Loucy (cell line): Measurements from ENCODE around the gene MCOLN1.

ENCODE experiments used
- H2AFZ ChIP-seq: fragments of 200-600 bp; sonication (generic); 2 replicates; pipeline ENCODE4 v1.6.0; 2016; ENCODE audit warnings: antibody characterized with exemption, mild to moderate bottlenecking, low read length, moderate library complexity
- H3F3A ChIP-seq: fragments of 200-600 bp; 2 replicates; pipeline ENCODE4 v1.6.0; 2016; ENCODE audit warnings: antibody characterized with exemption, low read depth, mild to moderate bottlenecking
- H3K27me3 ChIP-seq: fragments of 200-600 bp; sonication (generic); 2 replicates; pipeline ENCODE4 v1.6.1; 2014; ENCODE audit warnings: low read length, mild to moderate bottlenecking; ENCODE audit not compliant: insufficient read depth, poor library complexity, severe bottlenecking
- H3K36me3 ChIP-seq: fragments of 200-600 bp; sonication (generic); 2 replicates; pipeline ENCODE4 v1.6.1; 2016; ENCODE audit warnings: low read length; ENCODE audit not compliant: insufficient read depth
- H3K4me1 ChIP-seq: fragments of 200-600 bp; sonication (generic); 2 replicates; pipeline ENCODE4 v1.5.1; 2014; ENCODE audit warnings: low read length, mild to moderate bottlenecking; ENCODE audit not compliant: insufficient read depth, poor library complexity, severe bottlenecking
- H3K4me2 ChIP-seq: fragments of 200-600 bp; sonication (generic); 2 replicates; pipeline ENCODE4 v1.6.0; 2014; ENCODE audit warnings: antibody characterized with exemption, low read length, low read depth, mild to moderate bottlenecking; ENCODE audit not compliant: poor library complexity, severe bottlenecking
- H3K4me3 ChIP-seq: fragments of 200-600 bp; sonication (generic); 2 replicates; pipeline ENCODE4 v1.5.1; 2014; ENCODE audit warnings: low read length, mild to moderate bottlenecking, mixed read lengths; ENCODE audit not compliant: poor library complexity, severe bottlenecking
- H3K79me2 ChIP-seq: fragments of 200-600 bp; sonication (generic); 2 replicates; pipeline ENCODE4 v1.6.1; 2014; ENCODE audit warnings: low read length; ENCODE audit not compliant: insufficient read depth
- H3K9ac ChIP-seq: fragments of 200-600 bp; sonication (generic); 2 replicates; pipeline ENCODE4 v1.6.0; 2014; ENCODE audit warnings: mild to moderate bottlenecking, low read depth, low read length, moderate library complexity; ENCODE audit not compliant: poor library complexity, severe bottlenecking
- H3K9me2 ChIP-seq: fragments of 200-600 bp; sonication (generic); replicated peaks from 2 replicates; pipeline ENCODE4 v1.6.1; 2016; ENCODE audit warnings: low read depth, low read length, mixed read lengths
- H3K9me3 ChIP-seq: fragments of 200-600 bp; sonication (generic); 2 replicates; pipeline ENCODE4 v1.6.1; 2014; ENCODE audit warnings: mild to moderate bottlenecking, antibody characterized with exemption, low read length, low read depth; ENCODE audit not compliant: insufficient read depth
- H4K20me1 ChIP-seq: fragments of 200-600 bp; sonication (generic); 2 replicates; pipeline ENCODE4 v1.6.0; 2014; ENCODE audit warnings: antibody characterized with exemption, low read length, mild to moderate bottlenecking; ENCODE audit not compliant: insufficient read depth, poor library complexity, severe bottlenecking
- EZH2phosphoT487 ChIP-seq: fragments of 200-600 bp; IDR thresholded peaks from 2 replicates; pipeline ENCODE4 v1.6.1; 2018; ENCODE audit warnings: antibody characterized with exemption, mild to moderate bottlenecking, moderate library complexity, borderline replicate concordance
- TF ChIP-seq, protein P1 (sequence below): fragments of 200-600 bp; sonication (generic); conservative IDR thresholded peaks from 2 replicates; pipeline ENCODE4 v1.5.1; 2014; ENCODE audit warnings: mild to moderate bottlenecking, antibody characterized with exemption, low read length

The MCOLN1 gene

GRCh38 chr19:7507884-7508283 lies 14.5 kb upstream of the MCOLN1 start:
- Histone ChIP-seq H3K36me3 (no peaks in the 10 kb centered on the region), H3K4me2 (no peak overlapping the region), H3K27me3 (no peaks in the 10 kb centered on the region), H3K9me3 (no peaks in the 10 kb centered on the region), H4K20me1 (no peaks in the 10 kb centered on the region), H3K4me1 (no peaks in the 10 kb centered on the region), H3K9ac (no peak overlapping the region), H3K9me2 (no peaks in the 10 kb centered on the region), H3K79me2 (no peaks in the 10 kb centered on the region), H3F3A (no peaks in the 10 kb centered on the region), H3K4me3 (no peak overlapping the region), H2AFZ (no peak overlapping the region)
- TF ChIP-seq EZH2phosphoT487, result no peak
- TF ChIP-seq, protein P1, sequence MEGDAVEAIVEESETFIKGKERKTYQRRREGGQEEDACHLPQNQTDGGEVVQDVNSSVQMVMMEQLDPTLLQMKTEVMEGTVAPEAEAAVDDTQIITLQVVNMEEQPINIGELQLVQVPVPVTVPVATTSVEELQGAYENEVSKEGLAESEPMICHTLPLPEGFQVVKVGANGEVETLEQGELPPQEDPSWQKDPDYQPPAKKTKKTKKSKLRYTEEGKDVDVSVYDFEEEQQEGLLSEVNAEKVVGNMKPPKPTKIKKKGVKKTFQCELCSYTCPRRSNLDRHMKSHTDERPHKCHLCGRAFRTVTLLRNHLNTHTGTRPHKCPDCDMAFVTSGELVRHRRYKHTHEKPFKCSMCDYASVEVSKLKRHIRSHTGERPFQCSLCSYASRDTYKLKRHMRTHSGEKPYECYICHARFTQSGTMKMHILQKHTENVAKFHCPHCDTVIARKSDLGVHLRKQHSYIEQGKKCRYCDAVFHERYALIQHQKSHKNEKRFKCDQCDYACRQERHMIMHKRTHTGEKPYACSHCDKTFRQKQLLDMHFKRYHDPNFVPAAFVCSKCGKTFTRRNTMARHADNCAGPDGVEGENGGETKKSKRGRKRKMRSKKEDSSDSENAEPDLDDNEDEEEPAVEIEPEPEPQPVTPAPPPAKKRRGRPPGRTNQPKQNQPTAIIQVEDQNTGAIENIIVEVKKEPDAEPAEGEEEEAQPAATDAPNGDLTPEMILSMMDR, result no peak

DNA sequence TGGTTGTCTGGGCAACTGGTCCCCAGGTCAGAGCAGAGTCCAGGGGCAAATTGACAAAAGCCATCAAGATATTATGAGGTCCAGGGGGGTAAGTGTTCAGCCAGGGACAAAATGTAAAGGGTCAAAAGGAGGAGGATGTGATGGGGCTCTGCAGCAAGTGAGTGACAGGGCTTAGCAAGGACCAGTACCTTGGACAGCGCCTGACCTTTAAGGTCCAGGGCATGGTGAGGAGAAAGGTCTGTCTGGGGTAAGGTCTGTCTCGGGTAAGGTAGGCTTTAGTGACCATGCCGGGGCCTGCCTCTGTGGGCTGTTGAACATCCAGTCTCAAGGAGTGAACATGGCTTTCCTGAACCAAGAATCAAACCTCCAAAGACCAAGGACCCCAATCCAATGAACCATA lies 12.8 kb upstream of the MCOLN1 start:
- Histone ChIP-seq H3F3A (no peaks in the 10 kb centered on the region), H3K4me2 (no peak overlapping the region), H3K4me3 (no peak overlapping the region), H3K4me1 (no peaks in the 10 kb centered on the region), H3K9ac (no peak overlapping the region), H4K20me1 (no peaks in the 10 kb centered on the region), H3K27me3 (no peaks in the 10 kb centered on the region), H3K36me3 (no peaks in the 10 kb centered on the region), H3K9me2 (no peaks in the 10 kb centered on the region), H3K79me2 (no peaks in the 10 kb centered on the region), H3K9me3 (no peaks in the 10 kb centered on the region), H2AFZ (no peak overlapping the region)
- TF ChIP-seq EZH2phosphoT487, result no peak
- TF ChIP-seq, protein P1, result no peak

DNA sequence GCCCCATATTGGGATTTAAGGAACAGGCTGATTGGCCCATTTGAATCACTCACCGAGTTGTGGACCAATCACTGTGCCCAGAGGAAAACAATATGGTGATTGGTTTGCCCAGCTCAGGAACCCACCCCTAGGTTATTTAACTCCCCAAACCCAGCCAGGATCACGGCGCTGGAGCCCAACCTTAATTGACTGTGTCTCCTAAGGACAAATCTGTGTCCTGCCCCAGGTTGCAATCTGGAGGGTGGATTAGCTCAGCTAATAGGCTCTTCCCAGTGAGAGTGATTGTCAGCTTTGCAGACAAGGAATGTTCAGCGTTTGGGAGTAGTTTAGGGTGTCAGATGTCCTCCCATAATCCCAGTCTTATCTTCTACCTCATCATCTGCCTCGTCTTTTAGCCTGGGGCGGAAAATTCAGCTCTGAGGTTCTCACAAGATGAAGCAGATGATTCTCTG lies 10.0 kb upstream of the MCOLN1 start:
- Histone ChIP-seq H3K4me3 (no peak overlapping the region), H3K4me2 (no peak overlapping the region), H4K20me1 (no peaks in the 10 kb centered on the region), H3K9me2 (no peaks in the 10 kb centered on the region), H3K36me3 (no peaks in the 10 kb centered on the region), H3K9ac (no peak overlapping the region), H2AFZ (no peak overlapping the region), H3K27me3 (no peaks in the 10 kb centered on the region), H3K9me3 (no peaks in the 10 kb centered on the region), H3F3A (no peaks in the 10 kb centered on the region), H3K4me1 (peaks cover 15% of the 10 kb centered on the region), H3K79me2 (peaks cover 6% of the 10 kb centered on the region)
- no peak for TF ChIP-seq EZH2phosphoT487
- TF ChIP-seq, protein P1, result no peak
